ENCODE results near the gene MAN2A2.

DNA sequence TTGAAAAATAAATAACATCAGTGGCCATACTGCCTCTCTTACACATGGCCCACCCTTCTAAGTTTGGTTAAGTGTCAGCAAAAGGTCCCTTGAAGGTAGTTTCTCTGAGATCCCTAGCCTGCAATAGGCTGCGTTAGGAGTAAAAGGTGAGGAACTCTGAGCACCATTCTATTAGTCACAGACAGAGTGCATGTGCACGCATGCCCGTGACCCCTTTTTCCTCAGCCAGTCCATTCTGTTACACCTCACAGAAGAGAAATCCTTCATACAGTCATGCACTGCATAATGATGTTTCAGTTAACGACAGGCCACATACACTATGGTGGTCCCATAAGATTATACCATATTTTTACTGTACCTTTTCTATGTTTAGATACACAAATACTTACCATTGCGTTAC lies 64.1 kb downstream of the MAN2A2 start:
- TF ChIP-seq, protein P1, sequence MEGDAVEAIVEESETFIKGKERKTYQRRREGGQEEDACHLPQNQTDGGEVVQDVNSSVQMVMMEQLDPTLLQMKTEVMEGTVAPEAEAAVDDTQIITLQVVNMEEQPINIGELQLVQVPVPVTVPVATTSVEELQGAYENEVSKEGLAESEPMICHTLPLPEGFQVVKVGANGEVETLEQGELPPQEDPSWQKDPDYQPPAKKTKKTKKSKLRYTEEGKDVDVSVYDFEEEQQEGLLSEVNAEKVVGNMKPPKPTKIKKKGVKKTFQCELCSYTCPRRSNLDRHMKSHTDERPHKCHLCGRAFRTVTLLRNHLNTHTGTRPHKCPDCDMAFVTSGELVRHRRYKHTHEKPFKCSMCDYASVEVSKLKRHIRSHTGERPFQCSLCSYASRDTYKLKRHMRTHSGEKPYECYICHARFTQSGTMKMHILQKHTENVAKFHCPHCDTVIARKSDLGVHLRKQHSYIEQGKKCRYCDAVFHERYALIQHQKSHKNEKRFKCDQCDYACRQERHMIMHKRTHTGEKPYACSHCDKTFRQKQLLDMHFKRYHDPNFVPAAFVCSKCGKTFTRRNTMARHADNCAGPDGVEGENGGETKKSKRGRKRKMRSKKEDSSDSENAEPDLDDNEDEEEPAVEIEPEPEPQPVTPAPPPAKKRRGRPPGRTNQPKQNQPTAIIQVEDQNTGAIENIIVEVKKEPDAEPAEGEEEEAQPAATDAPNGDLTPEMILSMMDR (IDR thresholded peaks at IDR 0.05): no peak
- TF ChIP-seq POLR2A (IDR thresholded peaks at IDR 0.05): no peak
- TF ChIP-seq POLR2AphosphoS5 (IDR thresholded peaks at IDR 0.05): no peak
